Pericardium fibroblast (primary cell): ENCODE measurements around the gene VRTN. TPM values are rescaled to one million over a fixed set of nuclear protein-coding genes. Genes with fewer than 3 reads are reported as not detected.

Experiments used
- total RNA-seq: library from RNA; depleted of rRNA; stranded (reverse); fragments of >200 nt; gene quantifications from 2 replicates; pipeline ENCODE4 v1.2.3, GENCODE V29; 2015

Gene VRTN
- total RNA-seq = not detected in 2 replicates

GRCh38 chr14:74348241-74348734 lies at the start of gene VRTN:
Gene VRTN, plus strand, starts transcription at chr14:74348471. Its CDS starts 8,313 bp downstream, at chr14:74356784.

DNA sequence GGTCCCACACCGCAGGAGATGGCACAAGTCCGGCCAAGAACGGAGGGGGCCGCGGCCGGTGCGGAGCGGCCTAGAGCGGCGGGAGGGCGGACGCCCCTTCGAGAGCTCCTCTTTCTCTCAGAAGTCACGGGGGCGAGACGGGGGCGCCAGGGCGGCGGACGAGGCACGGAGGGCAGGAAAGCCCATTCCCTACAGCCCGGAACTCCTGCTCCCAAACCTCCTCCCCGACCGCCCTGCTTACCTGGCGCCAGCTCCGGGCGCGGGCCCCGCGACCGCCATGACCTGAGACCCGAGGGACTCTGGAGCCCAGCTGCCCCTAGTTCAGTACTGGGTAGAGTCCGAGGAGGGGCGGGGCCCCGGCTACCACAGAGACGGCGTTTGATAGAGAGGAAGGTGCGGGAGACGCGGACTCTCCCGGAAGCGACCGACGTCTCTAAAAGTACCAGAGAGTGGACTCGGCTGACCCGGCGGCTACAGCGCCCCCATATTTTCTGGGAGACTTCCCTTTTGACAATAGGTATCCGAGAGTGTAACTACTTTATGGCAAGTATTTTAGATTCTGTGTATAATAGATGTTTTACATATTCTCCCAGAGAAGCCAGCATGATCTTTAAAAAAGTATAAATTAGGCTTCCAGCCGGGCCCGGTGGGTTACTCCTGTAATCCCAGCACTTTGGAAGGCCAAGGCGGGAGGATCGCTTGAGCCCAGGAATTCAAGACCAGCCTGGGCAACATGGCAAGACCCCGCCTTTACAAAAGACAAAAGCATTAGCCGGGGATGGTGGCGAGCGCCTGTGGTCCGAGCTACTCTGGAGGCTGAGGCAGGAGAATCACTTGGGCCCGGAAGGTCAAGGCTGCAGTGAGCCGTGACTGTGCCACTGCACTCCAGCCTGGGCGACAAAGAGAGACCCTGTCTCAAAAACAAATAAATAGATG lies 45.4 kb upstream of the VRTN start, which contains the start of gene ABCD4:
Gene ABCD4 (minus strand): TSS at position 301 of the 936 bp plus-strand sequence. CDS start 22 bp downstream, at position 279.

Other genes starting within 250 kb of the VRTN start
- gene VSX2, start 109.0 kb upstream of the VRTN start, total RNA-seq = not detected in 2 replicates
- 17.8 and 21.5 TPM in 2 replicates for gene ABCD4, start 45.5 kb upstream of the VRTN start, total RNA-seq
- not detected in 2 replicates for gene SYNDIG1L, start 77.7 kb downstream of the VRTN start, total RNA-seq
- 362 and 444 TPM in 2 replicates for gene NPC2, start 144.8 kb downstream of the VRTN start, total RNA-seq
- 16.4 and 25.6 TPM in 2 replicates for gene ISCA2, start 145.3 kb downstream of the VRTN start, total RNA-seq